HL-60 (cell line): ENCODE data around the gene LSM12.

Source experiments
- POLR2AphosphoS5 ChIP-seq: IDR thresholded peaks from 2 replicates; pipeline ENCODE4 v1.6.1; 2012; ENCODE audit warnings: low read depth
- TF ChIP-seq, protein P1 (sequence below): IDR thresholded peaks from 2 replicates; pipeline ENCODE4 v1.6.1; 2012; ENCODE audit warnings: low read depth; ENCODE audit not compliant: insufficient replicate concordance
- TF ChIP-seq, protein P2 (sequence below): IDR thresholded peaks from one replicate; pipeline ENCODE4 v1.5.1; 2011; ENCODE audit warnings: low read length, control low read depth, inconsistent platforms; ENCODE audit not compliant: insufficient read depth

DNA sequence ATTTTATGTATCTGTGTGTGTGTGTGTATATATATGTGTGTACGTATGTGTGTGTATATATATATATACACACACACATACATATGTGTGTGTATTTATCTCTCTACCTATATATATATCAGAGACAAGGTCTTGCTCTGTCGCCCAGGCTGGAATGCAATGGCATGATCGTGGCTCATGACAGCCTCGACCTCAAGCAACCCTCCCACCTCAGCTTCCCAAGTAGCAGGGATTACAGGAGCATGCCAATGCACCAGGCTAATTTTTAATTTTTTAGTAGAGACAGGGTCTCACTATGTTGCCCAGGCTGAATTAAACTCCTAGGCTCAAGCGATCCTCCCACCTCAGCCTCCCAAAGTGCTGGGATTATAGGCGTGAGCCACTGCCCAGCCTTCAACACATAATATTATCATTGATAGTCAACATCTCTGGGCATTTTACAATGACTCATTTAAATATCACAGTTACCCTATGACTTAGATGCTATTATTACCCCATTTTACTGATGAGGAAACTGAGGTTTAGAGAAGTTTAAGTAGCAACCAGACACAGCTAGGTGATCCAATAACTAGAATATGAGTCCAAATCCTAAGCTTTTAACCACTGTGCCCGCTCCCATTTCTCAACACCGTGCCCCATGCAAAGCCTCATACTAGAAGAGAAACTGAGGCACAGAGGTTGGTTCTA, 28.4 kb upstream of the LSM12 start:
- TF ChIP-seq POLR2AphosphoS5: no peak
- TF ChIP-seq, protein P1, sequence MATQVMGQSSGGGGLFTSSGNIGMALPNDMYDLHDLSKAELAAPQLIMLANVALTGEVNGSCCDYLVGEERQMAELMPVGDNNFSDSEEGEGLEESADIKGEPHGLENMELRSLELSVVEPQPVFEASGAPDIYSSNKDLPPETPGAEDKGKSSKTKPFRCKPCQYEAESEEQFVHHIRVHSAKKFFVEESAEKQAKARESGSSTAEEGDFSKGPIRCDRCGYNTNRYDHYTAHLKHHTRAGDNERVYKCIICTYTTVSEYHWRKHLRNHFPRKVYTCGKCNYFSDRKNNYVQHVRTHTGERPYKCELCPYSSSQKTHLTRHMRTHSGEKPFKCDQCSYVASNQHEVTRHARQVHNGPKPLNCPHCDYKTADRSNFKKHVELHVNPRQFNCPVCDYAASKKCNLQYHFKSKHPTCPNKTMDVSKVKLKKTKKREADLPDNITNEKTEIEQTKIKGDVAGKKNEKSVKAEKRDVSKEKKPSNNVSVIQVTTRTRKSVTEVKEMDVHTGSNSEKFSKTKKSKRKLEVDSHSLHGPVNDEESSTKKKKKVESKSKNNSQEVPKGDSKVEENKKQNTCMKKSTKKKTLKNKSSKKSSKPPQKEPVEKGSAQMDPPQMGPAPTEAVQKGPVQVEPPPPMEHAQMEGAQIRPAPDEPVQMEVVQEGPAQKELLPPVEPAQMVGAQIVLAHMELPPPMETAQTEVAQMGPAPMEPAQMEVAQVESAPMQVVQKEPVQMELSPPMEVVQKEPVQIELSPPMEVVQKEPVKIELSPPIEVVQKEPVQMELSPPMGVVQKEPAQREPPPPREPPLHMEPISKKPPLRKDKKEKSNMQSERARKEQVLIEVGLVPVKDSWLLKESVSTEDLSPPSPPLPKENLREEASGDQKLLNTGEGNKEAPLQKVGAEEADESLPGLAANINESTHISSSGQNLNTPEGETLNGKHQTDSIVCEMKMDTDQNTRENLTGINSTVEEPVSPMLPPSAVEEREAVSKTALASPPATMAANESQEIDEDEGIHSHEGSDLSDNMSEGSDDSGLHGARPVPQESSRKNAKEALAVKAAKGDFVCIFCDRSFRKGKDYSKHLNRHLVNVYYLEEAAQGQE: no peak
- TF ChIP-seq, protein P2, sequence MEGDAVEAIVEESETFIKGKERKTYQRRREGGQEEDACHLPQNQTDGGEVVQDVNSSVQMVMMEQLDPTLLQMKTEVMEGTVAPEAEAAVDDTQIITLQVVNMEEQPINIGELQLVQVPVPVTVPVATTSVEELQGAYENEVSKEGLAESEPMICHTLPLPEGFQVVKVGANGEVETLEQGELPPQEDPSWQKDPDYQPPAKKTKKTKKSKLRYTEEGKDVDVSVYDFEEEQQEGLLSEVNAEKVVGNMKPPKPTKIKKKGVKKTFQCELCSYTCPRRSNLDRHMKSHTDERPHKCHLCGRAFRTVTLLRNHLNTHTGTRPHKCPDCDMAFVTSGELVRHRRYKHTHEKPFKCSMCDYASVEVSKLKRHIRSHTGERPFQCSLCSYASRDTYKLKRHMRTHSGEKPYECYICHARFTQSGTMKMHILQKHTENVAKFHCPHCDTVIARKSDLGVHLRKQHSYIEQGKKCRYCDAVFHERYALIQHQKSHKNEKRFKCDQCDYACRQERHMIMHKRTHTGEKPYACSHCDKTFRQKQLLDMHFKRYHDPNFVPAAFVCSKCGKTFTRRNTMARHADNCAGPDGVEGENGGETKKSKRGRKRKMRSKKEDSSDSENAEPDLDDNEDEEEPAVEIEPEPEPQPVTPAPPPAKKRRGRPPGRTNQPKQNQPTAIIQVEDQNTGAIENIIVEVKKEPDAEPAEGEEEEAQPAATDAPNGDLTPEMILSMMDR: no peak
